Measurements from ENCODE around the gene HSPG2. TPM values are rescaled to one million over a fixed set of nuclear protein-coding genes. Genes with fewer than 3 reads are reported as not detected.
A peak's percentile ranks its signal among the peaks of the same experiment; 100 is the strongest.

Gene HSPG2
- total RNA-seq, 6 experiments from 2014 or later, result 275 to 430 (median 297) TPM

DNA sequence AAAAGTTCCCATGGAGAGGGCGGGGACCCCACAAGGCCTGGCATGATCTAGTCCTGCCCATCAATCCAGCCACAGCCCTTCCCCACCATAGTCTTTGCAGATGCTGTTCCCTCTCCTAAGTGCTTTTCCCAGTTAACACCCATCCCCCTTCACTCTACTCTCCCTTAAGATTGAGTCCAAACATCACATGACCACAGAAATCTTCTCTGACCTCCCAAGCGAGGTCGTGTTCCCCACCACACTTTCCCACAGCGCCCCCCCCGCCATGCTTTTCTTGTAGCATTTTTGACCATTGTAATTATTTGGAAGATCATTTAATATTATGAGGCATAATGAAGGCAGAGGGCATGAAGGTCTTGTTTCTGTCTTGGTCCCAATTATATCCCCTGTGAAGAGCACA lies 4.3 kb upstream of the HSPG2 start:
- TF ChIP-seq, protein P1, sequence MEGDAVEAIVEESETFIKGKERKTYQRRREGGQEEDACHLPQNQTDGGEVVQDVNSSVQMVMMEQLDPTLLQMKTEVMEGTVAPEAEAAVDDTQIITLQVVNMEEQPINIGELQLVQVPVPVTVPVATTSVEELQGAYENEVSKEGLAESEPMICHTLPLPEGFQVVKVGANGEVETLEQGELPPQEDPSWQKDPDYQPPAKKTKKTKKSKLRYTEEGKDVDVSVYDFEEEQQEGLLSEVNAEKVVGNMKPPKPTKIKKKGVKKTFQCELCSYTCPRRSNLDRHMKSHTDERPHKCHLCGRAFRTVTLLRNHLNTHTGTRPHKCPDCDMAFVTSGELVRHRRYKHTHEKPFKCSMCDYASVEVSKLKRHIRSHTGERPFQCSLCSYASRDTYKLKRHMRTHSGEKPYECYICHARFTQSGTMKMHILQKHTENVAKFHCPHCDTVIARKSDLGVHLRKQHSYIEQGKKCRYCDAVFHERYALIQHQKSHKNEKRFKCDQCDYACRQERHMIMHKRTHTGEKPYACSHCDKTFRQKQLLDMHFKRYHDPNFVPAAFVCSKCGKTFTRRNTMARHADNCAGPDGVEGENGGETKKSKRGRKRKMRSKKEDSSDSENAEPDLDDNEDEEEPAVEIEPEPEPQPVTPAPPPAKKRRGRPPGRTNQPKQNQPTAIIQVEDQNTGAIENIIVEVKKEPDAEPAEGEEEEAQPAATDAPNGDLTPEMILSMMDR (IDR thresholded peaks at IDR 0.05), result no peak
- no peak for DNase-seq
- Mint-ChIP-seq H3K27ac (no peak overlapping the region), H3K36me3 (ENCODE audit: low read depth) (no peaks in the 10 kb centered on the region; the same call in 1 of the 2 replicates), H3K27me3 (ENCODE audit: insufficient read depth) (peaks cover 2% of the 10 kb centered on the region), H3K4me1 (ENCODE audit: low read depth) (peaks cover 45% of the 10 kb centered on the region), H3K9me3 (no peaks in the 10 kb centered on the region), H3K4me3 (no peak overlapping the region)

DNA sequence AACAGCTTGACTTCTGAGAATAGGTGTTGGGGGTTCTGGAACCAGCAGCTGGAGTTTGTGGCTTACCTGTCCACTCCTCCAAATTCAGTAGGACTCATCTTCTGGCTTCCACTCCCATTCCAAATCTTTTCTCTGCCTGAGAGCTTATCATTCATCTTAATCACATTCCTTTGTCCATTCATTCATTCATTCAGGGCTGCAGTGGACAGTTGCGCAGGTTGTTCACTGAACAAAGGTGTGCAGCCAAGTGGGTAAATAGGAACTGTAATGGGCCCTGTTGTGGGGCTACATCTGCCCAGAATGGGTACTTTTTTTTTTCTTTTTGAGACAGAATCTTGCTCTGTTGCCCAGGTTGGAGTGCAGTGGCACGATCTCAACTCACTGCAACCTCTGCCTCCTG lies 3.4 kb upstream of the HSPG2 start:
- TF ChIP-seq, protein P1 (IDR thresholded peaks at IDR 0.05), result no peak
- peaks cover 49% of the 10 kb centered on the region for H3K4me1 Mint-ChIP-seq (ENCODE audit: low read depth)
- H3K9me3 Mint-ChIP-seq, result no peaks in the 10 kb centered on the region

DNA sequence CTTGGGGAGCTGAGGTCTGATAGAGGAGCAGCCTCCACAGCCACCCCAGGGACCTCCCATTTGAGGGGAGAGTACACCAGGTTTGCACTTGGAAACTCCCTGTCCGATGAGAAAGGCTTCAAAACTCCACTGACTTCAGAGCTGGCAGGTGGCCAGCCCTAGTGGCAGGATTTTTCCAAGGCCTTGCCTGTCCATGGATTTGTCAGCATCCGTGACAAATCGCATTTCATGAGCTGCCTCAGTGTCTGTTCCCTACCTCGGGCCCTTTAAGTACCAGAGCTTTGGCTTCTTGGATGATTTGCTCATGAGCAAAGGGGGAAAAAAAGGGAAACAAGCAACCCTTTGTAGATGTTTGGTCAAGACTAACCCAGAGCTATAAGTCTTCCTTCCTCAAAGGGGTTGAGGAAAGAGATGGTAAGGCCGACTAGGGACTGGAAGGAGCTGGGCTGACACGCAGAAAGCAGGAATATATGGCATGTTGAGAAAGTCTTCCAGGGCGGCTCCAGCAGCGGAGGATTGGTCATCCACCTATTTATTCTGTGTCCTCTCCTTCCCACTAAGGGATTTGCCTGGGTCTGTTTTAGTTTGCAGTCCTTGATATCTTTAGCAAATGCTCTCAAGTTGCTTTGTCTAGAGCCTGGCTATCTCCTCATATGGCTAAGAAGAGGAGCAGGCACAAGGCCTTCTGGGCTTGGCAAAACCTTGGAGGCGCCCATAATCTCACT lies 2.7 kb upstream of the HSPG2 start:
- peaks cover 54% of the 10 kb centered on the region for H3K4me1 Mint-ChIP-seq (ENCODE audit: low read depth)
- TF ChIP-seq, protein P1 (IDR thresholded peaks at IDR 0.05), result peak; percentile 79
- H3K36me3 Mint-ChIP-seq (ENCODE audit: low read depth), result peaks cover 6% of the 10 kb centered on the region
- DNase-seq, result peak; percentile 97
- peak overlapping the region; percentile 98 for H3K27ac Mint-ChIP-seq
- peaks cover 2% of the 10 kb centered on the region for H3K27me3 Mint-ChIP-seq (ENCODE audit: insufficient read depth)
- peak overlapping the region; percentile 73 for H3K4me3 Mint-ChIP-seq
- H3K9me3 Mint-ChIP-seq, result no peaks in the 10 kb centered on the region

More for the DNA sequence above, 3.4 kb upstream of the HSPG2 start:
- no peak for DNase-seq
- Mint-ChIP-seq H3K36me3 (ENCODE audit: low read depth) (peaks cover 2% of the 10 kb centered on the region), H3K27ac (peak overlapping the region; percentile 98), H3K27me3 (ENCODE audit: insufficient read depth) (peaks cover 2% of the 10 kb centered on the region), H3K4me3 (peak overlapping the region; percentile 73; the same call in 1 of the 2 replicates)

GRCh38 chr1:21938732-21939538 lies 1.8 kb upstream of the HSPG2 start:
- TF ChIP-seq, protein P1 (IDR thresholded peaks at IDR 0.05), result no peak
- Mint-ChIP-seq H3K4me1 (ENCODE audit: low read depth) (peaks cover 55% of the 10 kb centered on the region), H3K9me3 (no peaks in the 10 kb centered on the region), H3K27ac (peak overlapping the region; percentile 98), H3K4me3 (peak overlapping the region; percentile 73), H3K27me3 (ENCODE audit: insufficient read depth) (peaks cover 2% of the 10 kb centered on the region), H3K36me3 (ENCODE audit: low read depth) (peaks cover 10% of the 10 kb centered on the region)
- DNase-seq, result no peak

DNA sequence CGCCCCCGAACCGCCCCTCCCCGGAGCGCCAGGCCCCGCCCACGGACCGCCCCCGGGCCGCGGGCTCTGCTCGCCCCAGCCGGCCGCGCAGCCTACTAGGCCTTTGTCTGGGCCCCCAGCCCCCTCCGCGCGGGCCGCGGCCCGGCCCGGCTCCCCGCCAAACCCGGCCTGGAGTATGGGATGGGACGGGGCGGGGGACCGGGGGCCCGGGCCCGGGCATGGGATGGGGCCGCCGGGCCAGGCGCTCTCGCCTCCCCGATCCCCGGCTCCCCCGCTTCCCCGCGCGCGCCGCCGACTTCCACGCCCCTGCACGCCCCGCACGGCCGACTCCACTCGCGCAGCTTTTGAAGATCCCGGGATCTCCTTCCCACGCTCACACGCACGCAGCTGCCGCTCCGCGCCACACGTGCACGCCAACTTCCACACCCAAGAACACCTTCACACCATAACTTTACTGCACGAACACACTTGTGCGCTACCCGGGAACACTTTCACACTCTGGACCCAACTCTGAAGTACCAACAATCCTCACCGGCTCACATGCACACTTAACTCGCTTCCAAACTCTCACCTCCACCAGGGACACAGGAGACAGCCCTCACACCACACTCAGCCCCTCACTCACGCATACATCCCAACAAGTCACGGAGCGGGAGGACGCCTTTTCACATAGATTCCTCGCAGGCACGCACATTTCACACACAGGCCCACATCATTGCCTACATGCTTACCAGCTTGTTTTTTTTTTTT lies 437 bp upstream of the HSPG2 start:
- DNase-seq, result peak; percentile 59
- no peaks in the 10 kb centered on the region for H3K9me3 Mint-ChIP-seq

More for the DNA sequence above, 437 bp upstream of the HSPG2 start:
- peaks cover 12% of the 10 kb centered on the region for H3K36me3 Mint-ChIP-seq (ENCODE audit: low read depth)
- TF ChIP-seq, protein P1 (IDR thresholded peaks at IDR 0.05), result no peak
- H3K4me3 Mint-ChIP-seq, result peak overlapping the region; percentile 85
- H3K27me3 Mint-ChIP-seq (ENCODE audit: insufficient read depth), result peaks cover 1% of the 10 kb centered on the region
- peak overlapping the region; percentile 91 for H3K27ac Mint-ChIP-seq
- H3K4me1 Mint-ChIP-seq (ENCODE audit: low read depth), result peaks cover 69% of the 10 kb centered on the region

All from HFFc6 (cell line).